ENCODE measurements around the gene C5orf15. TPM values are rescaled to one million over a fixed set of nuclear protein-coding genes. Genes with fewer than 3 reads are reported as not detected.
"Not testable (repeated sequence)": the region's sequence is repeated elsewhere in the genome, so short reads cannot be mapped to it uniquely, and the experiment has no call there.

C5orf15 gene
- total and polyA plus RNA-seq, 9 donors: 46.3 to 71.3 (median 56.6) TPM

DNA sequence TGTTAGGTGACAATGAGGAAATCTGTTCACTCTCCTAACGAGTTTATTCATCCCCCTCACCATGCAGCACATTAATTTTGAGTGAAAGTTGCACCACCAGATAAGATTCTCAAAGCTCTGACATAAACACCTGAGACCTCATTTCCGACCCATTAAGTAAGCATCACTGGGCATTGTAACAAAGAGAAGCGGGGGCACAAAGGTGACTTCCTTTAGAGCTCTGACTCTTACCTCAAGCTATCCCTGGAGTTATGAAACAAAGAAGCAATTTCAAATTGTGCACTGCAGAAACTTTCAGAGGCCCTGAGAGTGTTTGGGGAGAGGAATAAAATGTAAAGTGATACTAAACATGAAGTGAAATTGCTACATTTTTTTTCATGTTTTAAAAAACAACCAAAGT, 29.5 kb downstream of the C5orf15 start:
- no peak for DNase-seq
- Histone ChIP-seq H3K4me1 (ENCODE audit: control insufficient read depth, insufficient read depth, low read length) (peaks cover 7% of the 10 kb centered on the region), H3K27me3 (ENCODE audit: control insufficient read depth, insufficient read depth, low read length) (no peaks in the 10 kb centered on the region), H3K4me3 (ENCODE audit: low read length) (no peak overlapping the region), H3K9me3 (replicated peaks; ENCODE audit: control insufficient read depth, low read depth, low read length) (no peaks in the 10 kb centered on the region), H3K36me3 (ENCODE audit: control insufficient read depth, insufficient read depth, low read length) (no peaks in the 10 kb centered on the region), H3K27ac (ENCODE audit: low read length) (no peak overlapping the region)
- 0% methylated on average over 1 of the region's 3 CpGs for WGBS (ENCODE audit: insufficient coverage)

DNA sequence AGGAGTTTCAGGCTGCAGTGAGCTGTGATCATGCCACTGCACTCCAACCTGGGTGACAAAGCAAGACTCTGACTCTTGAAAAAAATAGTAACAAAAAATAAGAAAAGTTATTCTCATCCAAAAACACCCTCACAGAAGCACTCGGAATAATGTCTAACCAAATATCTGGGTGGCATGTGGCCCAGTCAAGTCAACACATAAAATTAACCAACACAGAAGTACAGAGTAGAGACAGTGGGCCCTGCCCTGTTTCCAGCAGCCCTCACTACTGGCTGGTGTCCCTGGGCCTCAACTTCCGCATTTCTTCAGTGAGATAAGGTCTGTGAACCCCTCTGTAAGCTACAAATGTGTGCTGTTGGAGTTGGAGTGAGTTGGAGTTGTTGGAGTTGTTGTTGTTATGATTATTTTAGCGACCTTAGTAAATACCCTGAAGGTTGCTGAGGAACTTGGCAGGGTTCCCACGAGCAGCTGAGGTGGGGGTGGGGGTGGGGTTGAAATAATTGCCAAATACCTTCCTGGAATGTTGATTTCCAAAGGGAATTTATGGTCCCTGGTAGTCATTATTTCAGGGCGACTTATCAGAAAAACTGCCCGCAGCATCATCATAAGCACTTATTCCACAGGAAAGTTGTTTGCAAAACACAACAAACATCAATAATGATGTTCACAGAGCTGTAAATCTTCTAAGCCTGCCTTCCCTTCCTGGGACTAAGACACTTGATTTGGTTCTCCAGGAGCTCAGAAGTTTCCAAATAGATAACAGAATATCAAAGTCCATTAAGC, 30.2 kb downstream of the C5orf15 start:
- no peaks in the 10 kb centered on the region for H3K36me3 ChIP-seq (ENCODE audit: control insufficient read depth, insufficient read depth, low read length)
- peaks cover 7% of the 10 kb centered on the region for H3K4me1 ChIP-seq (ENCODE audit: control insufficient read depth, insufficient read depth, low read length)
- no peak overlapping the region for H3K27ac ChIP-seq (ENCODE audit: low read length)
- H3K27me3 ChIP-seq (ENCODE audit: control insufficient read depth, insufficient read depth, low read length): no peaks in the 10 kb centered on the region
- no peak overlapping the region for H3K4me3 ChIP-seq (ENCODE audit: low read length)
- no peaks in the 10 kb centered on the region for H3K9me3 ChIP-seq (replicated peaks; ENCODE audit: control insufficient read depth, low read depth, low read length)
- 87% methylated on average over 4 of the region's 6 CpGs for WGBS (ENCODE audit: insufficient coverage)
- no peak for DNase-seq

- WGBS (ENCODE audit: insufficient coverage): 80% methylated on average over 1 of the region's 3 CpGs
- not testable (repeated sequence) for DNase-seq; H3K27me3 ChIP-seq (ENCODE audit: control insufficient read depth, insufficient read depth, low read length)
Measured at GRCh38 chr5:133937628-133938027, 30.8 kb downstream of the C5orf15 start.

GRCh38 chr5:133936651-133937015, 31.8 kb downstream of the C5orf15 start:
- WGBS (ENCODE audit: insufficient coverage): 65% methylated on average over 2 of the region's 3 CpGs
- H3K4me1 ChIP-seq (ENCODE audit: control insufficient read depth, insufficient read depth, low read length): peaks cover 7% of the 10 kb centered on the region
- no peak overlapping the region for H3K4me3 ChIP-seq (ENCODE audit: low read length)
- H3K27me3 ChIP-seq (ENCODE audit: control insufficient read depth, insufficient read depth, low read length): no peaks in the 10 kb centered on the region
- no peak for DNase-seq
- H3K27ac ChIP-seq (ENCODE audit: low read length): no peak overlapping the region
- H3K36me3 ChIP-seq (ENCODE audit: control insufficient read depth, insufficient read depth, low read length): no peaks in the 10 kb centered on the region
- H3K9me3 ChIP-seq (replicated peaks; ENCODE audit: control insufficient read depth, low read depth, low read length): no peaks in the 10 kb centered on the region

More at GRCh38 chr5:133937628-133938027, 30.8 kb downstream of the C5orf15 start:
- H3K27ac ChIP-seq (ENCODE audit: low read length); H3K9me3 ChIP-seq (replicated peaks; ENCODE audit: control insufficient read depth, low read depth, low read length); H3K4me3 ChIP-seq (ENCODE audit: low read length); H3K36me3 ChIP-seq (ENCODE audit: control insufficient read depth, insufficient read depth, low read length); H3K4me1 ChIP-seq (ENCODE audit: control insufficient read depth, insufficient read depth, low read length): not testable (repeated sequence)

DNA sequence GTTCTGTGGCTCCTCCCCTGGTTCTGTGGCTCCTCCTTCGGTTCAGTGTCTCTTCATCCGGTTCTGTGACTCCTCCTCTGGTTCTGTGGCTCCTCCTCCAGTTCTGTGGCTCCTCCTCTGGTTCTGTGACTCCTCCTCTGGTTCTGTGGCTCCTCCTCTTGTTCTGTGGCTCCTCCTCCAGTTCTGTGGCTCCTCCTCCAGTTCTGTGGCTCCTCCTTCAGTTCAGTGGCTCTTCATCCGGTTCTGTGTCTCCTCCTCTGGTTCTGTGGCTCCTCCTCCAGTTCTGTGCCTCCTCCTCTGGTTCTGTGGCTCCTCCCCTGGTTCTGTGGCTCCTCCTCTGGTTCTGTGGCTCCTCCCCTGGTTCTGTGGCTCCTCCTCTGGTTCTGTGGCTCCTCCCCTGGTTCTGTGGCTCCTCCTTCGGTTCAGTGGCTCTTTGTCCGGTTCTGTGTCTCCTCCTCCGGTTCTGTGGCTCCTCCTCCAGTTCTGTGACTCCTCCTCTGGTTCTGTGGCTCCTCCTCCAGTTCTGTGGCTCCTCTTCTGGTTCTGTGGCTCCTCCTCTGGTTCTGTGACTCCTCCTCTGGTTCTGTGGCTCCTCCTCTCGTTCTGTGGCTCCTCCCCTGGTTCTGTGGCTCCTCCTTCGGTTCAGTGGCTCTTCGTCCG, 32.3 kb downstream of the C5orf15 start:
- not testable (repeated sequence) for H3K27ac ChIP-seq (ENCODE audit: low read length); DNase-seq; H3K36me3 ChIP-seq (ENCODE audit: control insufficient read depth, insufficient read depth, low read length); H3K27me3 ChIP-seq (ENCODE audit: control insufficient read depth, insufficient read depth, low read length); H3K4me1 ChIP-seq (ENCODE audit: control insufficient read depth, insufficient read depth, low read length); H3K9me3 ChIP-seq (replicated peaks; ENCODE audit: control insufficient read depth, low read depth, low read length); H3K4me3 ChIP-seq (ENCODE audit: low read length)
- 90% methylated on average over 10 of the region's 10 CpGs for WGBS (ENCODE audit: insufficient coverage)

- DNase-seq: no peak
- peaks cover 7% of the 10 kb centered on the region for H3K4me1 ChIP-seq (ENCODE audit: control insufficient read depth, insufficient read depth, low read length)
- no peak overlapping the region for H3K4me3 ChIP-seq (ENCODE audit: low read length)
- 75% methylated on average over 5 of the region's 5 CpGs for WGBS (ENCODE audit: insufficient coverage)
- H3K27me3 ChIP-seq (ENCODE audit: control insufficient read depth, insufficient read depth, low read length): no peaks in the 10 kb centered on the region
- no peak overlapping the region for H3K27ac ChIP-seq (ENCODE audit: low read length)
- no peaks in the 10 kb centered on the region for H3K36me3 ChIP-seq (ENCODE audit: control insufficient read depth, insufficient read depth, low read length)
- no peaks in the 10 kb centered on the region for H3K9me3 ChIP-seq (replicated peaks; ENCODE audit: control insufficient read depth, low read depth, low read length)
Measured at GRCh38 chr5:133935667-133935940, 32.8 kb downstream of the C5orf15 start.

DNA sequence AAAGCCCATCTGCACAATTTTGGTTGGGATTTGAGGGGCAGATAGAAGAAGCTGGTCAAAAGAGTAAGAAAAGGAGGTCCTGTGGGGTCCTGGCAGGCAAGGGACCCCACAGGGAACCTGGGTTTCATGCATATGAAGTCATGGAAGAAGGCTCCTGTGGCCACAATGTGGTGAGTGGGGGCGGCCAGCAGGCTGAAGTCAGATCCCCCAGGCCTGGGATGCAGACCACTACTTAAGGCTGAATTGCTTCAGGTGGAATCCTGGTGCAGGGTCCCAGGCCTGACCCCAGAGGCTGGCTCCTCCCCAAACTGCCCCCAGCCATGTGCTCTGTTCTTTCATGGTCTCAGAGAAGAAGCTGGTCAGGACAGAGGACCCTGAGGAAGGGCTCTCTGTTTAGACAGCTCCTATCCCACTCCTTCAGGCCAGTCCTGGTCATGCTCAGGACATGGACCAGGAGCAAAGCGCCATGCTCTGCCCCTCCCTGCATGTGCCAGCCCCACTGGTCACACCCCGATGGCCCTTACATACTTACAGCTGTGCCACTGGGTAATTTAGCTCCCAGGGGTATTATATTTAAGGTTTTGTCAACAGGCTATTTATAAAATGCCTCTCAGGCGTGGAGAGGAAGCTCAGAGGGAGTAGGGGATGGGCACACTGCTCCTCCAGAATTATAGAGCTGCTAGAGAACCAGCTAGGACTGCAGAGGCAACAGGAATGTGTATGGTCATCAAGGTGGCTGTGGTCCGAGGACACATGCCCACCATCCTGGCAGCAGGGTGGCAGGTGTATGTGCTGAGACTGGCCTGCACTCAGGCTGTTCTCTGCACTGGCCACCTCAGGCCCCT, 33.4 kb downstream of the C5orf15 start:
- no peak overlapping the region for H3K27ac ChIP-seq (ENCODE audit: low read length)
- WGBS (ENCODE audit: insufficient coverage): 54% methylated on average over 2 of the region's 5 CpGs
- H3K36me3 ChIP-seq (ENCODE audit: control insufficient read depth, insufficient read depth, low read length): no peaks in the 10 kb centered on the region
- peaks cover 7% of the 10 kb centered on the region for H3K4me1 ChIP-seq (ENCODE audit: control insufficient read depth, insufficient read depth, low read length)
- H3K27me3 ChIP-seq (ENCODE audit: control insufficient read depth, insufficient read depth, low read length): no peaks in the 10 kb centered on the region
- no peak overlapping the region for H3K4me3 ChIP-seq (ENCODE audit: low read length)
- H3K9me3 ChIP-seq (replicated peaks; ENCODE audit: control insufficient read depth, low read depth, low read length): no peaks in the 10 kb centered on the region
- no peak for DNase-seq

DNA sequence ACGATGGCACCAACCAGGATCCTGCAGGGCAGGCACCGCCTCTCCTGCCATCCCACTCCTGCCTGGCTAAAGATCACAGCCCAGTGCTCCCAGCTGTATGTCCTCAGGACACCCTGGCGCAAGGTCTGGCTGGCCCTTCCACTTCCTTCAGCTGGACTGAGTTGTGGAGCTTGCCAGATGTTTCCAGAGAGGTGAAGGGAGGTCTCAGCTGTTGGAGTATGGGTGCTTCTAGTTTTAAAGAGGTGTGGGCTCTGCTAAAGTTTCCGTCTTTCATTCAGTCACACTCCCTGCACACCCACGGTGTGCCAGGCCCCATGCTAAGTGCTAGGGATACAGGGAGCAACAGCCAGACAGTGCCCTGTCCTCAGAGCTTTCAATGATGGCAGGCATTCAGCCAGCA, 34.1 kb downstream of the C5orf15 start:
- 73% methylated on average over 2 of the region's 5 CpGs for WGBS (ENCODE audit: insufficient coverage)
- H3K27ac ChIP-seq (ENCODE audit: low read length): no peak overlapping the region
- H3K4me3 ChIP-seq (ENCODE audit: low read length): no peak overlapping the region
- peaks cover 7% of the 10 kb centered on the region for H3K4me1 ChIP-seq (ENCODE audit: control insufficient read depth, insufficient read depth, low read length)
- H3K36me3 ChIP-seq (ENCODE audit: control insufficient read depth, insufficient read depth, low read length): no peaks in the 10 kb centered on the region
- no peaks in the 10 kb centered on the region for H3K27me3 ChIP-seq (ENCODE audit: control insufficient read depth, insufficient read depth, low read length)
- no peaks in the 10 kb centered on the region for H3K9me3 ChIP-seq (replicated peaks; ENCODE audit: control insufficient read depth, low read depth, low read length)
- no peak for DNase-seq

DNA sequence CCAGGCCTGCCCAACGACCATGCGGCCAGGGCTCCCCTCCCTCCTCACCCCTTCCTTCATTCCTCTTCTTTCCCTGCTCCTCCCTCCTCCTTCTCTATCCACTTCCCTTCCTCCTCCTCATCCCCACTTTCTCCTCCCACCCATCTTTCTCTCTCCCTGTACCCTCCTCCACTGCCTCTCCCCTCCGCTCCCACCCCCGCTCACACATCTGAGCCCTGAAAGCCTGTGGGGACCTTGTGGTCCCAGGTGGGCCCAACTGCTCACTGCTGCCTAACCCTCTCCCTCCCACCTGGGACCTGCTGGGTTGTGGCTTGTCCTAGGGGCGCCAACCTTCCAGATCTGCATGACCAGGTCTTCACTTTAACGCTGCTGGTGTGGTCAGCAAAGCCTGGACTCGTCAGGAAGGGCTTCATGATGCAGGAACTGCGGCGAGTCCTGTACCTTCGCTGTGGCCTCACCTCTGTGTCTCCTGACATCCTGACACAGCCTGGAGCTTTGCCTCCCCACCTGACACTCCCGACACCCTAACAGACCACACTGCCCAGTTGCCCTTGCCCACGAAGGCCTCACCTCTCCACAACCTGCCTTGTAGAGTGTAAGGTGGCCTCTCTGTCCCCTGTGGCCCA, 34.6 kb downstream of the C5orf15 start:
- Histone ChIP-seq H3K27ac (ENCODE audit: low read length) (no peak overlapping the region), H3K4me1 (ENCODE audit: control insufficient read depth, insufficient read depth, low read length) (peaks cover 7% of the 10 kb centered on the region), H3K27me3 (ENCODE audit: control insufficient read depth, insufficient read depth, low read length) (no peaks in the 10 kb centered on the region), H3K4me3 (ENCODE audit: low read length) (no peak overlapping the region), H3K9me3 (replicated peaks; ENCODE audit: control insufficient read depth, low read depth, low read length) (no peaks in the 10 kb centered on the region), H3K36me3 (ENCODE audit: control insufficient read depth, insufficient read depth, low read length) (no peaks in the 10 kb centered on the region)
- DNase-seq: no peak
- WGBS (ENCODE audit: insufficient coverage): 77% methylated on average over 10 of the region's 12 CpGs

DNA sequence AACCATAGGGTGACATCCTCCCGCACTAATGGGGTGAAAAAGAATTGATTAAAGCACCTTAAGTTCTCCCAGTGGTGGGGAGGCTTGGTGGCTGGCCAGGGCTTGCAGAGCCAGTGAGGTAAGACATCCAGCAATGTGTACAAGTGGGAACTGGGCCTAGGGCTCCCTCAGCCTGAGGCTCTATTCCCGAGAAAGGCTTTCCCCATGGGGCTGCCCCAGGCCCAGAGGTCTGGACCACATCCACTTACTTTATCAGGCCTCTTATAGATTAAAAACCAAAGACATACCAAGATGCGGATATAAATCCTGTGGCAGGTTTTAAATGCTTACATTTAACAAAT, 35.3 kb downstream of the C5orf15 start:
- Histone ChIP-seq H3K27ac (ENCODE audit: low read length) (no peak overlapping the region), H3K4me3 (ENCODE audit: low read length) (no peak overlapping the region), H3K36me3 (ENCODE audit: control insufficient read depth, insufficient read depth, low read length) (no peaks in the 10 kb centered on the region), H3K9me3 (replicated peaks; ENCODE audit: control insufficient read depth, low read depth, low read length) (no peaks in the 10 kb centered on the region), H3K4me1 (ENCODE audit: control insufficient read depth, insufficient read depth, low read length) (peaks cover 7% of the 10 kb centered on the region), H3K27me3 (ENCODE audit: control insufficient read depth, insufficient read depth, low read length) (no peaks in the 10 kb centered on the region)
- WGBS (ENCODE audit: insufficient coverage): 40% methylated on average over 1 of the region's 3 CpGs
- DNase-seq: no peak
